Panc1 (cell line): ENCODE results near the gene OR5A2. TPM values are rescaled to one million over a fixed set of nuclear protein-coding genes. Genes with fewer than 3 reads are reported as not detected.

Experiments used
- ATAC-seq: fragments of 200-7000 bp; cut with Tn5 transposase; 2 replicates; pipeline ENCODE4 v1.9.1; 2020; ENCODE audit warnings: mild to moderate bottlenecking, moderate library complexity
- BruUV-seq: library from RNA; stranded (reverse); fragments of 400-500 nt; replicated peaks from 2 replicates; lab custom pipeline; 2021; lab: Mats Ljungman, UMichigan
- CTCF ChIA-PET: fragments of 300-600 bp; sonication (Branson Sonifier 250); formaldehyde crosslinking; loops from one replicate; lab custom pipeline; 2022; ENCODE audit warnings: antibody characterized with exemption; lab: Charles Lee
- POLR2A ChIA-PET: fragments of 300-600 bp; sonication (Branson Sonifier 250); formaldehyde crosslinking; loops from one replicate; lab custom pipeline; 2022; ENCODE audit warnings: antibody characterized with exemption; lab: Charles Lee
- DNase-seq: peaks from one replicate; pipeline ENCODE4 v3.0.0-alpha.2; 2010; ENCODE audit warnings: low read depth, low spot score
- H3K27ac ChIP-seq: 2 replicates; pipeline ENCODE4 v1.5.1; 2011; ENCODE audit warnings: mild to moderate bottlenecking, low read length, inconsistent platforms
- H3K27me3 ChIP-seq: fragments of 200-500 bp; sonication (Bioruptor generic); 2 replicates; pipeline ENCODE4 v1.6.0; 2014; ENCODE audit warnings: low read length, inconsistent platforms; ENCODE audit not compliant: control insufficient read depth, insufficient read depth
- H3K36me3 ChIP-seq: fragments of 200-500 bp; sonication (Bioruptor generic); 2 replicates; pipeline ENCODE4 v1.5.1; 2014; ENCODE audit warnings: inconsistent platforms, mild to moderate bottlenecking, low read length, moderate library complexity; ENCODE audit not compliant: control insufficient read depth, insufficient read depth
- H3K4me1 ChIP-seq: 2 replicates; pipeline ENCODE4 v1.5.1; 2011; ENCODE audit warnings: inconsistent platforms, mild to moderate bottlenecking, low read length, moderate library complexity; ENCODE audit not compliant: control insufficient read depth, insufficient read depth
- H3K4me3 ChIP-seq, 2 experiments: 2 replicates each; pipeline ENCODE4 v1.5.1; 2011 to 2012; ENCODE audit warnings: low read depth in 2 of 2, low read length in 2 of 2, mild to moderate bottlenecking in 2 of 2, inconsistent platforms in 1 of 2, moderate library complexity in 1 of 2
- H3K9me3 ChIP-seq: fragments of 200-500 bp; sonication (Bioruptor generic); 2 replicates; pipeline ENCODE4 v1.5.1; 2014; ENCODE audit warnings: low read depth, mild to moderate bottlenecking, inconsistent platforms, low read length, moderate library complexity; ENCODE audit not compliant: control insufficient read depth, insufficient read depth
- CTCF ChIP-seq: fragments of 450-650 bp; IDR thresholded peaks from 2 replicates; pipeline ENCODE4 v1.5.1; 2017; ENCODE audit warnings: mild to moderate bottlenecking
- POLR2AphosphoS5 ChIP-seq: IDR thresholded peaks from 2 replicates; pipeline ENCODE4 v1.6.1; 2012; ENCODE audit warnings: mild to moderate bottlenecking, low read depth, low read length, moderate library complexity
- REST ChIP-seq, 2 experiments: IDR thresholded peaks; 2 replicates each; pipeline ENCODE4 v1.6.1; 2011 to 2012; ENCODE audit warnings: low read depth in 2 of 2, control low read depth in 1 of 2, low read length in 1 of 2, mild to moderate bottlenecking in 1 of 2, moderate library complexity in 1 of 2; ENCODE audit not compliant: insufficient read depth in 1 of 2
- SIN3A ChIP-seq: IDR thresholded peaks from 2 replicates; pipeline ENCODE4 v1.6.1; 2012; ENCODE audit warnings: low read depth, mild to moderate bottlenecking, low read length, moderate library complexity, borderline replicate concordance; ENCODE audit not compliant: insufficient read depth
- TCF7L2 ChIP-seq: IDR thresholded peaks from 2 replicates; pipeline ENCODE4 v1.6.1; 2011; ENCODE audit warnings: mild to moderate bottlenecking, low read depth, low read length, inconsistent platforms
- in situ Hi-C: cut with HindIII; loops from 2 replicates; pipeline ENCODE4 v1.10.0; 2016; ENCODE audit warnings: low sequenced_read_pairs, low pct_unique_long_range_greater_than_20kb
- intact Hi-C: fragments of 100-400 bp; cut with micrococcal nuclease; formaldehyde crosslinking; loops from one replicate; pipeline ENCODE4 v1.10.0; 2022; ENCODE audit not compliant: unreplicated experiment
- total RNA-seq: library from RNA; stranded (reverse); gene quantifications from one replicate; pipeline ENCODE4 v1.2.1, GENCODE V29; 2021; ENCODE audit not compliant: unreplicated experiment

OR5A2 gene
- total RNA-seq, 1 experiment from 2014 or later = not detected

- intact Hi-C loops = loop anchor here (10.0 kb wide), 1 partner anchor 159 kb away; no protein-coding TSS in a partner anchor
- Histone ChIP-seq H3K9me3 (no peaks in the 10 kb centered on the region), H3K27ac (no peak overlapping the region), H3K4me3 (no peak overlapping the region), H3K27me3 (peaks cover 3% of the 10 kb centered on the region; the same call in 1 of the 2 replicates), H3K36me3 (no peaks in the 10 kb centered on the region), H3K4me1 (no peaks in the 10 kb centered on the region)
- BruUV-seq = no TSS peak
- POLR2A ChIA-PET = no interaction called here
- no peak for DNase-seq
- no peak for ATAC-seq
- TF ChIP-seq POLR2AphosphoS5 = no peak
- no peak for TF ChIP-seq REST (IDR thresholded peaks at IDR 0.05; ENCODE audit: insufficient read depth in 1 of 2, low read depth in 2 of 2, low read length in 1 of 2)
- TF ChIP-seq TCF7L2 = no peak
- TF ChIP-seq CTCF = no peak
- no peak for TF ChIP-seq SIN3A
- in situ Hi-C loops = no loop called here
- CTCF ChIA-PET = no interaction called here
Measured at GRCh38 chr11:59423835-59424234, 2.4 kb downstream of the OR5A2 start.

- H3K4me1 ChIP-seq = no peaks in the 10 kb centered on the region
- in situ Hi-C loops (no loop called here), intact Hi-C loops (no loop called here)
- no peaks in the 10 kb centered on the region; the same call in 1 of the 2 replicates for H3K27me3 ChIP-seq
- ATAC-seq (no peak), DNase-seq (no peak)
- POLR2A ChIA-PET = no interaction called here
- no peaks in the 10 kb centered on the region for H3K36me3 ChIP-seq
- CTCF ChIA-PET = no interaction called here
- no peak overlapping the region for H3K4me3 ChIP-seq
- no peaks in the 10 kb centered on the region for H3K9me3 ChIP-seq
- no peak for TF ChIP-seq POLR2AphosphoS5
- TF ChIP-seq SIN3A = no peak
- TF ChIP-seq TCF7L2 = no peak
- no peak for TF ChIP-seq CTCF
- no peak for TF ChIP-seq REST (IDR thresholded peaks at IDR 0.05; ENCODE audit: insufficient read depth in 1 of 2, low read depth in 2 of 2, low read length in 1 of 2)
- no TSS peak for BruUV-seq
- H3K27ac ChIP-seq = no peak overlapping the region
Measured at GRCh38 chr11:59418156-59418555, 8.1 kb downstream of the OR5A2 start.
